SK-N-SH treated with all-trans-retinoic acid at 6 μM for 48 hours (cell line): Measurements from ENCODE around the gene ARRDC4.

Experiments used
- ATAC-seq: fragments of 200-7000 bp; cut with Tn5 transposase; 3 replicates; pipeline ENCODE4 v1.9.1; 2020; ENCODE audit warnings: mild to moderate bottlenecking, moderate library complexity
- ARNTL ChIP-seq: fragments of 450-650 bp; formaldehyde crosslinking; IDR thresholded peaks from 2 replicates; pipeline ENCODE4 v1.5.0; 2020; ENCODE audit warnings: low read depth, mild to moderate bottlenecking, moderate library complexity, borderline replicate concordance
- CSDC2 ChIP-seq: fragments of 250-450 bp; sonication (Bioruptor Pico); IDR thresholded peaks from 2 replicates; pipeline ENCODE4 v1.5.0; 2020; ENCODE audit warnings: mild to moderate bottlenecking, moderate library complexity
- CSRNP3 ChIP-seq: fragments of 250-450 bp; sonication (Bioruptor Pico); IDR thresholded peaks from 2 replicates; pipeline ENCODE4 v1.5.1; 2021; ENCODE audit warnings: mild to moderate bottlenecking, moderate library complexity
- ESRRG ChIP-seq: fragments of 250-450 bp; sonication (Bioruptor Pico); IDR thresholded peaks from 2 replicates; pipeline ENCODE4 v1.6.1; 2021; ENCODE audit warnings: mild to moderate bottlenecking
- GLIS3 ChIP-seq: fragments of 250-450 bp; sonication (Bioruptor Pico); IDR thresholded peaks from 2 replicates; pipeline ENCODE4 v1.5.0; 2020; ENCODE audit warnings: mild to moderate bottlenecking, moderate library complexity
- OSR1 ChIP-seq: fragments of 250-450 bp; sonication (Bioruptor Pico); IDR thresholded peaks from 2 replicates; pipeline ENCODE4 v1.8.0; 2022; ENCODE audit warnings: moderate library complexity, mild to moderate bottlenecking, inconsistent platforms
- PPARA ChIP-seq: fragments of 250-450 bp; sonication (Bioruptor Pico); IDR thresholded peaks from 2 replicates; pipeline ENCODE4 v1.5.0; 2020; ENCODE audit warnings: mild to moderate bottlenecking, borderline replicate concordance
- RARB ChIP-seq: fragments of 250-450 bp; sonication (Bioruptor Pico); IDR thresholded peaks from 2 replicates; pipeline ENCODE4 v1.8.0; 2021; ENCODE audit warnings: mild to moderate bottlenecking, moderate library complexity
- SNAI2 ChIP-seq: fragments of 250-450 bp; sonication (Bioruptor Pico); IDR thresholded peaks from 2 replicates; pipeline ENCODE4 v1.5.0; 2020; ENCODE audit warnings: mild to moderate bottlenecking, moderate library complexity
- TOX ChIP-seq: fragments of 250-450 bp; sonication (Bioruptor Pico); IDR thresholded peaks from 2 replicates; pipeline ENCODE4 v1.8.0; 2021; ENCODE audit warnings: mild to moderate bottlenecking, moderate library complexity, borderline replicate concordance
- TSHZ2 ChIP-seq: fragments of 250-450 bp; sonication (Bioruptor Pico); IDR thresholded peaks from 2 replicates; pipeline ENCODE4 v1.5.0; 2020; ENCODE audit warnings: mild to moderate bottlenecking, moderate library complexity
- ZC3H10 ChIP-seq: fragments of 250-450 bp; sonication (Bioruptor Pico); IDR thresholded peaks from 2 replicates; pipeline ENCODE4 v1.5.1; 2021; ENCODE audit warnings: mild to moderate bottlenecking, moderate library complexity
- ZFP3 ChIP-seq: fragments of 250-450 bp; sonication (Bioruptor Pico); IDR thresholded peaks from 2 replicates; pipeline ENCODE4 v1.5.0; 2020; ENCODE audit warnings: mild to moderate bottlenecking, moderate library complexity
- ZFP30 ChIP-seq: fragments of 450-650 bp; formaldehyde crosslinking; IDR thresholded peaks from 2 replicates; pipeline ENCODE4 v1.5.0; 2022; ENCODE audit warnings: mild to moderate bottlenecking, moderate library complexity
- ZNF565 ChIP-seq: fragments of 450-650 bp; formaldehyde crosslinking; conservative IDR thresholded peaks from 2 replicates; pipeline ENCODE4 v1.5.0; 2020; ENCODE audit warnings: low read depth, mild to moderate bottlenecking, moderate library complexity
- ZNF70 ChIP-seq: fragments of 450-650 bp; formaldehyde crosslinking; IDR thresholded peaks from 2 replicates; pipeline ENCODE4 v1.5.0; 2020; ENCODE audit warnings: mild to moderate bottlenecking, moderate library complexity
- ZNF8 ChIP-seq: fragments of 450-650 bp; formaldehyde crosslinking; IDR thresholded peaks from 2 replicates; pipeline ENCODE4 v1.5.0; 2020; ENCODE audit warnings: mild to moderate bottlenecking, moderate library complexity
- TF ChIP-seq, protein P1 (sequence below): fragments of 250-450 bp; sonication (Bioruptor Pico); IDR thresholded peaks from 2 replicates; pipeline ENCODE4 v1.8.0; 2021; ENCODE audit warnings: low read depth, mild to moderate bottlenecking, moderate library complexity, borderline replicate concordance
- TF ChIP-seq, protein P2 (sequence below): fragments of 250-450 bp; sonication (Bioruptor Pico); IDR thresholded peaks from 2 replicates; pipeline ENCODE4 v1.5.1; 2020; ENCODE audit warnings: low read depth, mild to moderate bottlenecking, moderate library complexity

Gene ARRDC4

DNA sequence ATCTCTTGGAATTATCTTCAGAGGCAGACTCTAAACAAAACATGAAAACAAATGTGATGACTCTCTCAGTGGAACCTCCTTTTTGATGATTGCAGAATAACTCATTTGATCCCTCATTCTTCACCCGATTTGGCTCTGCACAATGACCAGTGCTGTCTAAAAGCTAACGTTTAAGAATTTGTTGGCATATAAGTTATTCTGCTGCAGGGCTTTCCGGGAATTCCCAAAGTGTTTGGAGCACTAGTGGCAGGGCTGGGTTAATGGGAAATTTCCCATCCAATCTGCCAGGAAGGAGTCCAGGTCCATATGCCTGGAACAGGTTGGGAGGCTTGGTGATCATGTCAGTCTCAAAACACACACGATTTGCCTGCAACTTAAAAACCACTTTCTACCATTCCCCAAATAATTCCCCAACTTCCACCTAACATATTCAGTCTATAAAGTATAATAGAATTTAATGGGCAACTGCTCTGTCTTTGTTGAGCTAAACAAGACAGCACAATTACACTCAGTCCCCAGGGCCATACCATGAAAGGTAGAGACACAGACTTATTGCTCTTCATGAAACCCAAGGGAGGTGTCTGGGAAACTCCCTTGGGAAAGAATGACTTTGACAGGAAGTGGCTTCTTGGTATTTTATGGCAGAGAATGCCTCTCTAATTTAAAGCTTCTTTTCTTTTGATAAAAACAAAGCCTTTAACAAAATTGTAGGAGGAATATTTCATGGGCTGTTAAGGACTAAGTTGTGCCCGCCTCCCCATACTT lies 38.0 kb downstream of the ARRDC4 start:
- ATAC-seq, result no peak
- TF ChIP-seq CSDC2 (no peak), OSR1 (CRISPR knock-in tag) (no peak)
- TF ChIP-seq, all 23 proteins: peak for 0

GRCh38 chr15:98000249-98001203 lies 40.0 kb downstream of the ARRDC4 start:
- no peak for ATAC-seq
- TF ChIP-seq, protein P1, sequence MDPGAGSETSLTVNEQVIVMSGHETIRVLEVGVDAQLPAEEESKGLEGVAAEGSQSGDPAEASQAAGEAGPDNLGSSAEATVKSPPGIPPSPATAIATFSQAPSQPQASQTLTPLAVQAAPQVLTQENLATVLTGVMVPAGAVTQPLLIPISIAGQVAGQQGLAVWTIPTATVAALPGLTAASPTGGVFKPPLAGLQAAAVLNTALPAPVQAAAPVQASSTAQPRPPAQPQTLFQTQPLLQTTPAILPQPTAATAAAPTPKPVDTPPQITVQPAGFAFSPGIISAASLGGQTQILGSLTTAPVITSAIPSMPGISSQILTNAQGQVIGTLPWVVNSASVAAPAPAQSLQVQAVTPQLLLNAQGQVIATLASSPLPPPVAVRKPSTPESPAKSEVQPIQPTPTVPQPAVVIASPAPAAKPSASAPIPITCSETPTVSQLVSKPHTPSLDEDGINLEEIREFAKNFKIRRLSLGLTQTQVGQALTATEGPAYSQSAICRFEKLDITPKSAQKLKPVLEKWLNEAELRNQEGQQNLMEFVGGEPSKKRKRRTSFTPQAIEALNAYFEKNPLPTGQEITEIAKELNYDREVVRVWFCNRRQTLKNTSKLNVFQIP (CRISPR knock-in tag), result no peak
- TF ChIP-seq GLIS3 (CRISPR knock-in tag) (no peak), ZNF70 (CRISPR knock-in tag) (no peak), OSR1 (CRISPR knock-in tag) (no peak), ZFP30 (CRISPR knock-in tag) (no peak), PPARA (CRISPR knock-in tag) (no peak), ZNF565 (no peak), CSDC2 (no peak), CSRNP3 (CRISPR knock-in tag) (no peak), ESRRG (CRISPR knock-in tag) (no peak), RARB (CRISPR knock-in tag) (no peak), ZC3H10 (CRISPR knock-in tag) (no peak), ZNF8 (CRISPR knock-in tag) (no peak)
- TF ChIP-seq, protein P2, sequence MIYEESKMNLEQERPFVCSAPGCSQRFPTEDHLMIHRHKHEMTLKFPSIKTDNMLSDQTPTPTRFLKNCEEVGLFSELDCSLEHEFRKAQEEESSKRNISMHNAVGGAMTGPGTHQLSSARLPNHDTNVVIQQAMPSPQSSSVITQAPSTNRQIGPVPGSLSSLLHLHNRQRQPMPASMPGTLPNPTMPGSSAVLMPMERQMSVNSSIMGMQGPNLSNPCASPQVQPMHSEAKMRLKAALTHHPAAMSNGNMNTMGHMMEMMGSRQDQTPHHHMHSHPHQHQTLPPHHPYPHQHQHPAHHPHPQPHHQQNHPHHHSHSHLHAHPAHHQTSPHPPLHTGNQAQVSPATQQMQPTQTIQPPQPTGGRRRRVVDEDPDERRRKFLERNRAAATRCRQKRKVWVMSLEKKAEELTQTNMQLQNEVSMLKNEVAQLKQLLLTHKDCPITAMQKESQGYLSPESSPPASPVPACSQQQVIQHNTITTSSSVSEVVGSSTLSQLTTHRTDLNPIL, result no peak
- TF ChIP-seq, all 23 proteins: peak for 0

GRCh38 chr15:98001663-98002194 lies 41.2 kb downstream of the ARRDC4 start:
- TF ChIP-seq TOX (no peak), ZNF8 (CRISPR knock-in tag) (no peak), GLIS3 (CRISPR knock-in tag) (no peak), ARNTL (CRISPR knock-in tag) (no peak), PPARA (CRISPR knock-in tag) (no peak), SNAI2 (CRISPR knock-in tag) (no peak), CSDC2 (no peak), CSRNP3 (CRISPR knock-in tag) (no peak), ZFP3 (no peak), ZFP30 (CRISPR knock-in tag) (no peak), ESRRG (CRISPR knock-in tag) (no peak), ZNF565 (no peak), ZNF70 (CRISPR knock-in tag) (no peak)
- TF ChIP-seq, protein P2, result no peak
- ATAC-seq, result no peak

GRCh38 chr15:98002419-98002818 lies 41.9 kb downstream of the ARRDC4 start:
- no peak for ATAC-seq
- TF ChIP-seq ESRRG (CRISPR knock-in tag) (no peak), OSR1 (CRISPR knock-in tag) (no peak), TSHZ2 (CRISPR knock-in tag) (no peak), ZNF70 (CRISPR knock-in tag) (no peak), CSRNP3 (CRISPR knock-in tag) (no peak), TOX (no peak)
